DOHH2 (cell line): ENCODE data around the gene VTI1A.

Experiments
- EZH2phosphoT487 ChIP-seq: fragments of 200-600 bp; sonication (generic); IDR thresholded peaks from 2 replicates; pipeline ENCODE4 v1.6.1; 2017; ENCODE audit warnings: borderline replicate concordance, mild to moderate bottlenecking, antibody characterized with exemption, low read length, moderate library complexity, mixed read lengths
- TF ChIP-seq, protein P1 (sequence below): fragments of 200-600 bp; sonication (generic); IDR thresholded peaks from one replicate; pipeline ENCODE4 v1.5.1; 2014; ENCODE audit warnings: antibody characterized with exemption, mild to moderate bottlenecking, low read depth, low read length; ENCODE audit not compliant: poor library complexity, severe bottlenecking

DNA sequence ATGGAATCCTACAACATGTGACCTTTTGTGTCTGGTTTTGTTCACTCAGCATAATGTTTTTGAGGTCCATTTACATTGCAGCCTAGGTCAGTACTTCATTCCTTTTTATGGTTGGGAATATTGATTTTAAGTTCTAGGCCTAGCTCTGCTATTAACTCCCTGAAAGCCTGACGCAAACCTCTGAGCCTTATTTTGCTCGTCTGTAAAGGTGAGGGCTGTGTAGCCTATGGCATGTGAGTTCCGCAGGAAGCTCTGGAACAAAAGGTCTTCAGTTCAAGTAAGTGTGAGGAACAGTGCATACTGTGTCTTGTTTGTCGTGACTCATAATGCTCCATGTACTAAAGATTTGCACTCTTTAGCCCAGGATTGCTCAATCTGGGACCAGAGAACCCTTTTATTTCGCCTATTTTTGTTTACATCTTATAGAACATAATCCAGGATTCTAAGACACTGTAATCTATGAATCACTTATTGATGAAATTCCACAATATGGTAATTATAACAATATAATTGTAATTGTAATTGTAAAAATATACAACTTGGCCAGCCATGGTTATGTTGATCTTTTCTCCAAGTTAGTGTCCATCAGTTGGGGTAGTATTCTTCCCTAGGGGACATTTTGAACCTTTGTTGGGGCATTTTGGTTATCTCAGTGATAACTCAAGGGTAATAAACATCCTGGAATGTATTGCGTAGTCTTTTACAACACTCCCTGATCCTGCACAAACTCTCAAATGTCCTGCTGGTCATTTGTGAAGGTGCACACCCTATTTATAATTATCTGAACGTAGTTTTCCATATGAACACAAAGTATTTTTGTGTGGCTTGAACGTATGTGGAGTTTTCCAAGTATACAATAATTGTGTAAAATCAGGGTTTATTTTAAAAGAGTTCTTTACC lies 184.7 kb downstream of the VTI1A start:
- TF ChIP-seq, protein P1, sequence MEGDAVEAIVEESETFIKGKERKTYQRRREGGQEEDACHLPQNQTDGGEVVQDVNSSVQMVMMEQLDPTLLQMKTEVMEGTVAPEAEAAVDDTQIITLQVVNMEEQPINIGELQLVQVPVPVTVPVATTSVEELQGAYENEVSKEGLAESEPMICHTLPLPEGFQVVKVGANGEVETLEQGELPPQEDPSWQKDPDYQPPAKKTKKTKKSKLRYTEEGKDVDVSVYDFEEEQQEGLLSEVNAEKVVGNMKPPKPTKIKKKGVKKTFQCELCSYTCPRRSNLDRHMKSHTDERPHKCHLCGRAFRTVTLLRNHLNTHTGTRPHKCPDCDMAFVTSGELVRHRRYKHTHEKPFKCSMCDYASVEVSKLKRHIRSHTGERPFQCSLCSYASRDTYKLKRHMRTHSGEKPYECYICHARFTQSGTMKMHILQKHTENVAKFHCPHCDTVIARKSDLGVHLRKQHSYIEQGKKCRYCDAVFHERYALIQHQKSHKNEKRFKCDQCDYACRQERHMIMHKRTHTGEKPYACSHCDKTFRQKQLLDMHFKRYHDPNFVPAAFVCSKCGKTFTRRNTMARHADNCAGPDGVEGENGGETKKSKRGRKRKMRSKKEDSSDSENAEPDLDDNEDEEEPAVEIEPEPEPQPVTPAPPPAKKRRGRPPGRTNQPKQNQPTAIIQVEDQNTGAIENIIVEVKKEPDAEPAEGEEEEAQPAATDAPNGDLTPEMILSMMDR = no peak
- TF ChIP-seq EZH2phosphoT487 = no peak
